Brain microvascular endothelial cell (primary cell): ENCODE results near the gene MAK.
A peak's percentile ranks its signal among the peaks of the same experiment; 100 is the strongest.
"Not testable (repeated sequence)": the region's sequence is repeated elsewhere in the genome, so short reads cannot be mapped to it uniquely, and the experiment has no call there.

ENCODE experiments used
- DNase-seq: peaks from one replicate; pipeline ENCODE4 v3.0.0-alpha.2; 2020
- H3K27ac ChIP-seq: fragments of 250-450 bp; sonication (Bioruptor Pico); 2 replicates; pipeline ENCODE4 v1.5.1; 2020; ENCODE audit warnings: mild to moderate bottlenecking, moderate library complexity
- H3K27me3 ChIP-seq: fragments of 250-450 bp; sonication (Bioruptor Pico); replicated peaks from 2 replicates; pipeline ENCODE4 v1.5.1; 2020; ENCODE audit warnings: mild to moderate bottlenecking
- H3K36me3 ChIP-seq: fragments of 250-450 bp; sonication (Bioruptor Pico); replicated peaks from 2 replicates; pipeline ENCODE4 v1.5.1; 2020; ENCODE audit warnings: mild to moderate bottlenecking
- H3K4me3 ChIP-seq: 2 replicates; pipeline ENCODE4 v1.5.1; 2011; ENCODE audit warnings: low read depth, mild to moderate bottlenecking, control low read depth, low read length, moderate library complexity
- CTCF ChIP-seq: IDR thresholded peaks from 2 replicates; pipeline ENCODE4 v1.5.1; 2011; ENCODE audit warnings: low read depth, mild to moderate bottlenecking, moderate library complexity, low read length, control low read depth, inconsistent platforms; ENCODE audit errors: missing control alignments
- in situ Hi-C: cut with HindIII; loops from 2 replicates; pipeline ENCODE4 v1.10.0; 2017; ENCODE audit warnings: low sequenced_read_pairs, low pct_ligation_motif_present

Gene MAK

DNA sequence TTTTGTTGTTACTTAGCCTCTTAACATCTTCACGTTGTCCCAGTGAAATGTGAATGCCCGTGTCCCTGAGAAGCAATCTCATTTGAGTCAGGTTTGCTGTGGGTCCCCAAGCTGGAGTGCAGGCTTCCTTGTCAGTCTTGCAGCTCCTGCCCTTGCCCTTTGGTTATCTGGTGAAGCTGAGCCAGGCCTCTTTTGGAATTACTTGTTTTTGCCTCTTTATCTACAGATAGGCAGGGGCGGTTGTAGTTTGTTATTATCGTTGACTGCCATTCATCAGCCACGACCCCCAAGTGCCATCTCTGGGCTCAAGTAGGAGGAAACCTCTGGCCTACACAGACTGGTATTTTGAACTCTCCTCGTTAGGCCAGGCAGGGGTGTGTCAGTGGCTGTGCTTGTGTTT lies 113.3 kb downstream of the MAK start:
- in situ Hi-C loops = no loop called here
- no peaks in the 10 kb centered on the region for H3K27me3 ChIP-seq
- H3K27ac ChIP-seq = no peak overlapping the region
- peaks cover 22% of the 10 kb centered on the region for H3K36me3 ChIP-seq
- no peak for TF ChIP-seq CTCF
- no peak overlapping the region for H3K4me3 ChIP-seq
- DNase-seq = no peak

GRCh38 chr6:10723567-10723881 lies 114.8 kb downstream of the MAK start:
- DNase-seq = no peak
- Histone ChIP-seq H3K27ac (peak overlapping the region; percentile 75), H3K27me3 (no peaks in the 10 kb centered on the region), H3K4me3 (peak overlapping the region; percentile 76), H3K36me3 (peaks cover 15% of the 10 kb centered on the region)
- in situ Hi-C loops = no loop called here
- no peak for TF ChIP-seq CTCF

DNA sequence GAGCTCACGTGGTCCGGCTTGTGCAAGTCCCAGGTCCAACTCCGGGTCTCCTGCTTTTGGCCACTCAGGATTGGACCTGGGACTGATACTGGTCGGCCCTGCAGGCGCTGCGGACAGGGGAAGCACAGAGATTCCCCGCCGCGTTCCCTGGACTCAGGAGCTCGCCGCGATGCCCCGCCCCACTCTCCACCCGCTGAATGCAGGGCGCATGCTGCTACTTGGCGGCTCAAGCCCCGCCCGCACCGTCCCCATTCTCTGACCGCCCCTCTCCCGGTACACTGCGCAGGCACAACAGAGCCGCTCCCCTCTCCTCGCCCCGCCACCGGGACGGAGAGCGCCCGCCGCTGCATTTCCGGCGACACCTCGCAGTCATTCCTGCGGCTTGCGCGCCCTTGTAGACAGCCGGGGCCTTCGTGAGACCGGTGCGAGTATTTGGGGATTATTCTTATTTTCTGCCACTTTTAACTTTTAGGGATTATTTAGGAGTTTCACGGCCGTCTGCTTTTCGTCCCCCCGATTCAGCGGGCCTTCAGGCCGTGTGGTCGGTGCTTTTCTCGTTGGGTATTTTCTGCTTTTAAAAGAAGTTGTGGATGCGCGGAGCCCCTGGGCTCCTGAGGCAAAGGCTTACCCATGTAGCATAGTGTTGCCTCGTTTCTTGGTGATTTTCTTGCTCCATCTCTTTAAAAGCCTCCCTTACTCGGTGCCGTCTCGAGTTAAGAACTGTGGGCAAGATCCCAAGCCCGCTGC lies 115.3 kb downstream of the MAK start, which contains the start of gene TMEM14C:
TMEM14C (plus strand) TSS at position 251 of the 747 bp plus-strand sequence. CDS start 1,544 bp downstream, outside the sequence.
- peak within 1 kb of the TSS; percentile 75 for H3K27ac ChIP-seq
- H3K4me3 ChIP-seq = peak within 1 kb of the TSS; percentile 76
- H3K27me3 ChIP-seq = no peaks in the 10 kb centered on the region
- peak; percentile 98 for DNase-seq
- in situ Hi-C loops = no loop called here
- TF ChIP-seq CTCF = no peak
- peaks cover 15% of the 10 kb centered on the region for H3K36me3 ChIP-seq

- TF ChIP-seq CTCF = no peak
- Histone ChIP-seq H3K4me3 (peak overlapping the region; percentile 76), H3K27ac (peak overlapping the region; percentile 75), H3K36me3 (peaks cover 15% of the 10 kb centered on the region), H3K27me3 (no peaks in the 10 kb centered on the region)
- in situ Hi-C loops = no loop called here
- DNase-seq = no peak
These were observed 115.8 kb downstream of the MAK start for GRCh38 chr6:10722570-10722819.

GRCh38 chr6:10721850-10722569 lies 116.3 kb downstream of the MAK start:
- no peak for TF ChIP-seq CTCF
- H3K36me3 ChIP-seq = peaks cover 11% of the 10 kb centered on the region
- no peaks in the 10 kb centered on the region for H3K27me3 ChIP-seq
- H3K27ac ChIP-seq = peak overlapping the region; percentile 75
- in situ Hi-C loops = no loop called here
- H3K4me3 ChIP-seq = peak overlapping the region; percentile 76
- no peak for DNase-seq

DNA sequence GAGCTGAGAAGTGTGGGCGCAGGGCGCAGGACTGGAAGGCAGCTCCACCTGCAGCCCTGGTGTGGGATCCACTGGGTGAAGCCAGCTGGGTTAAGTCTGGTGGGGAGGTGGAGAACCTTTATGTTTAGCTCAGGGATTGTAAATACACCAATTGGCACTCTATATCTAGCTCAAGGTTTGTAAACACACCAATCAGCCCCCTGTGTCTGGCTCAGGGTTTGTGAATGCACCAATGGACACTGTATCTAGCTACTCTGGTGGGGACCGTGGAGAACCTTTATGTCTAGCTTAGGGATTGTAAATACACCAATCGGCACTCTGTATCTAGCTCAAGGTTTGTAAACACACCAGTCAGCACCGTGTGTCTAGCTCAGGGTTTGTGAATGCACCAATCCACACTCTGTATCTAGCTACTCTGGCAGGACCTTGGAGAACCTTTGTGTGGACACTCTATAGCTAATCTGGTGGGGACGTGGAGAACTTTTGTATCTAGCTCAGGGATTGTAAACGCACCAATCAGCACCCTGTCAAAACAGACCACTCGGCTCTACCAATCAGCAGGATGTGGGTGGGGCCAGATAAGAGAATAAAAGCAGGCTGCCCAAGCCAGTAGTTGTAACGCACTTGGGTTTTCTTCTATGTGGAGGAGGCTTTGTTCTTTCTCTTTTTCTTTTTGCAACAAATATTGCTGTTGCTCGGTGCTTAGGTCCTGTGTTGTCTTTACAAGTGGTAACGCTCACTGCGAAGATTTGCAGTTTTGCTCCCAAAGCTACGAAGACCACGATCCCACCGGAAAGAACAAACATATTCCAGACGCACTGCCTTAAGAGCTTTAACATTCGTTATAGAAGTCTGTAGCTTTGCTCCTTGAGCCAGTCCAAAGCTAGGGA lies 117.1 kb downstream of the MAK start:
- DNase-seq, in situ Hi-C loops, H3K36me3 ChIP-seq, H3K27me3 ChIP-seq, H3K27ac ChIP-seq: not testable (repeated sequence)
- peak overlapping the region; percentile 55 for H3K4me3 ChIP-seq
